GM23338 (cell line): ENCODE measurements around the gene RAB40B.

Experiments
- CREB1 ChIP-seq: fragments of 250-450 bp; sonication (Bioruptor Pico); IDR thresholded peaks from 2 replicates; pipeline ENCODE4 v1.5.0; 2020; ENCODE audit warnings: low read depth, mild to moderate bottlenecking, moderate library complexity
- EZH2 ChIP-seq: fragments of 200-600 bp; sonication (generic); IDR thresholded peaks from one replicate; pipeline ENCODE4 v1.8.0; 2017; ENCODE audit warnings: antibody characterized with exemption, mild to moderate bottlenecking, low read depth; ENCODE audit not compliant: unreplicated experiment
- EZH2phosphoT487 ChIP-seq: fragments of 200-600 bp; sonication (generic); IDR thresholded peaks from one replicate; pipeline ENCODE4 v1.8.1; 2018; ENCODE audit warnings: antibody characterized with exemption; ENCODE audit not compliant: unreplicated experiment
- JUNB ChIP-seq: IDR thresholded peaks from one replicate; pipeline ENCODE4 v1.6.1; 2016; ENCODE audit warnings: antibody characterized with exemption; ENCODE audit not compliant: unreplicated experiment
- NANOG ChIP-seq: IDR thresholded peaks from 2 replicates; pipeline ENCODE4 v1.6.1; 2016; ENCODE audit warnings: antibody characterized with exemption, borderline replicate concordance
- POLR2AphosphoS5 ChIP-seq: IDR thresholded peaks from 2 replicates; pipeline ENCODE4 v1.6.1; 2016; ENCODE audit warnings: antibody characterized with exemption, low read depth
- STAT1 ChIP-seq: IDR thresholded peaks from one replicate; pipeline ENCODE4 v1.6.1; 2016; ENCODE audit warnings: antibody characterized with exemption; ENCODE audit not compliant: unreplicated experiment
- ZNF331 ChIP-seq: fragments of 250-450 bp; sonication (Bioruptor Pico); IDR thresholded peaks from 2 replicates; pipeline ENCODE4 v1.5.0; 2020; ENCODE audit warnings: low read depth, mild to moderate bottlenecking, moderate library complexity
- TF ChIP-seq, protein P1 (sequence below), 2 experiments: fragments of 200-600 bp in 1 of 2; sonication (generic) in 1 of 2; conservative IDR thresholded peaks; 2 replicates each; pipeline versions ENCODE4 v1.5.1 to v1.6.1; 2016 to 2017; ENCODE audit warnings: antibody characterized with exemption in 2 of 2, low read depth in 2 of 2, mild to moderate bottlenecking in 2 of 2, moderate library complexity in 1 of 2
- TF ChIP-seq, protein P2 (sequence below): IDR thresholded peaks from one replicate; pipeline ENCODE4 v1.6.1; 2018; ENCODE audit warnings: antibody characterized with exemption; ENCODE audit not compliant: unreplicated experiment
- TF ChIP-seq, protein P3 (sequence below): IDR thresholded peaks from 2 replicates; pipeline ENCODE4 v1.6.1; 2016; ENCODE audit warnings: antibody characterized with exemption
- TF ChIP-seq, protein P4 (sequence below): fragments of 250-450 bp; sonication (Bioruptor Pico); IDR thresholded peaks from 2 replicates; pipeline ENCODE4 v1.5.0; 2020; ENCODE audit warnings: mild to moderate bottlenecking, moderate library complexity

DNA sequence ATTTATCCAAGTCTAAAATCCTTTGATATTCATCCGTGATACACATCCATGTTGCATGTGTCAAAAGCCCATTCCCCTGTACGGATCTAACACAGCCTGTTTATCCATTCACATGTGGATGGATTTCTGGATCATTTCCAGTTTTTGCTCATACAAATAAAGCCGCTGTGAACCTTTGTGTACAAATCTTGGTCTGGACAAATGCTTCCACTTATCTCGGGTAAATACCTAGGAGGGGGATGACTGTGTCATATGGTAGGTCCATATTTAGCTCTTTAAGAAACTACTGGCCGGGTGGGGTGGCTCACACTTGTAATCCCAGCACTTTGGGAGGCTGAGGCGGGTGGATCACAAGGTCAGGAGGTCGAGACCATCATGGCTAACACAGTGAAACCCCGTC, 47.0 kb upstream of the RAB40B start:
- TF ChIP-seq, protein P1, sequence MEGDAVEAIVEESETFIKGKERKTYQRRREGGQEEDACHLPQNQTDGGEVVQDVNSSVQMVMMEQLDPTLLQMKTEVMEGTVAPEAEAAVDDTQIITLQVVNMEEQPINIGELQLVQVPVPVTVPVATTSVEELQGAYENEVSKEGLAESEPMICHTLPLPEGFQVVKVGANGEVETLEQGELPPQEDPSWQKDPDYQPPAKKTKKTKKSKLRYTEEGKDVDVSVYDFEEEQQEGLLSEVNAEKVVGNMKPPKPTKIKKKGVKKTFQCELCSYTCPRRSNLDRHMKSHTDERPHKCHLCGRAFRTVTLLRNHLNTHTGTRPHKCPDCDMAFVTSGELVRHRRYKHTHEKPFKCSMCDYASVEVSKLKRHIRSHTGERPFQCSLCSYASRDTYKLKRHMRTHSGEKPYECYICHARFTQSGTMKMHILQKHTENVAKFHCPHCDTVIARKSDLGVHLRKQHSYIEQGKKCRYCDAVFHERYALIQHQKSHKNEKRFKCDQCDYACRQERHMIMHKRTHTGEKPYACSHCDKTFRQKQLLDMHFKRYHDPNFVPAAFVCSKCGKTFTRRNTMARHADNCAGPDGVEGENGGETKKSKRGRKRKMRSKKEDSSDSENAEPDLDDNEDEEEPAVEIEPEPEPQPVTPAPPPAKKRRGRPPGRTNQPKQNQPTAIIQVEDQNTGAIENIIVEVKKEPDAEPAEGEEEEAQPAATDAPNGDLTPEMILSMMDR (conservative IDR thresholded peaks at IDR 0.05; ENCODE audit: low read depth in 2 of 2) = no peak
- no peak for TF ChIP-seq POLR2AphosphoS5
- no peak for TF ChIP-seq EZH2phosphoT487
- TF ChIP-seq EZH2 = no peak
- no peak for TF ChIP-seq CREB1 (CRISPR knock-in tag)
- TF ChIP-seq, protein P2, sequence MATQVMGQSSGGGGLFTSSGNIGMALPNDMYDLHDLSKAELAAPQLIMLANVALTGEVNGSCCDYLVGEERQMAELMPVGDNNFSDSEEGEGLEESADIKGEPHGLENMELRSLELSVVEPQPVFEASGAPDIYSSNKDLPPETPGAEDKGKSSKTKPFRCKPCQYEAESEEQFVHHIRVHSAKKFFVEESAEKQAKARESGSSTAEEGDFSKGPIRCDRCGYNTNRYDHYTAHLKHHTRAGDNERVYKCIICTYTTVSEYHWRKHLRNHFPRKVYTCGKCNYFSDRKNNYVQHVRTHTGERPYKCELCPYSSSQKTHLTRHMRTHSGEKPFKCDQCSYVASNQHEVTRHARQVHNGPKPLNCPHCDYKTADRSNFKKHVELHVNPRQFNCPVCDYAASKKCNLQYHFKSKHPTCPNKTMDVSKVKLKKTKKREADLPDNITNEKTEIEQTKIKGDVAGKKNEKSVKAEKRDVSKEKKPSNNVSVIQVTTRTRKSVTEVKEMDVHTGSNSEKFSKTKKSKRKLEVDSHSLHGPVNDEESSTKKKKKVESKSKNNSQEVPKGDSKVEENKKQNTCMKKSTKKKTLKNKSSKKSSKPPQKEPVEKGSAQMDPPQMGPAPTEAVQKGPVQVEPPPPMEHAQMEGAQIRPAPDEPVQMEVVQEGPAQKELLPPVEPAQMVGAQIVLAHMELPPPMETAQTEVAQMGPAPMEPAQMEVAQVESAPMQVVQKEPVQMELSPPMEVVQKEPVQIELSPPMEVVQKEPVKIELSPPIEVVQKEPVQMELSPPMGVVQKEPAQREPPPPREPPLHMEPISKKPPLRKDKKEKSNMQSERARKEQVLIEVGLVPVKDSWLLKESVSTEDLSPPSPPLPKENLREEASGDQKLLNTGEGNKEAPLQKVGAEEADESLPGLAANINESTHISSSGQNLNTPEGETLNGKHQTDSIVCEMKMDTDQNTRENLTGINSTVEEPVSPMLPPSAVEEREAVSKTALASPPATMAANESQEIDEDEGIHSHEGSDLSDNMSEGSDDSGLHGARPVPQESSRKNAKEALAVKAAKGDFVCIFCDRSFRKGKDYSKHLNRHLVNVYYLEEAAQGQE = no peak
- no peak for TF ChIP-seq JUNB
- TF ChIP-seq, protein P3, sequence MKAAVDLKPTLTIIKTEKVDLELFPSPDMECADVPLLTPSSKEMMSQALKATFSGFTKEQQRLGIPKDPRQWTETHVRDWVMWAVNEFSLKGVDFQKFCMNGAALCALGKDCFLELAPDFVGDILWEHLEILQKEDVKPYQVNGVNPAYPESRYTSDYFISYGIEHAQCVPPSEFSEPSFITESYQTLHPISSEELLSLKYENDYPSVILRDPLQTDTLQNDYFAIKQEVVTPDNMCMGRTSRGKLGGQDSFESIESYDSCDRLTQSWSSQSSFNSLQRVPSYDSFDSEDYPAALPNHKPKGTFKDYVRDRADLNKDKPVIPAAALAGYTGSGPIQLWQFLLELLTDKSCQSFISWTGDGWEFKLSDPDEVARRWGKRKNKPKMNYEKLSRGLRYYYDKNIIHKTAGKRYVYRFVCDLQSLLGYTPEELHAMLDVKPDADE = no peak
- TF ChIP-seq, protein P4, sequence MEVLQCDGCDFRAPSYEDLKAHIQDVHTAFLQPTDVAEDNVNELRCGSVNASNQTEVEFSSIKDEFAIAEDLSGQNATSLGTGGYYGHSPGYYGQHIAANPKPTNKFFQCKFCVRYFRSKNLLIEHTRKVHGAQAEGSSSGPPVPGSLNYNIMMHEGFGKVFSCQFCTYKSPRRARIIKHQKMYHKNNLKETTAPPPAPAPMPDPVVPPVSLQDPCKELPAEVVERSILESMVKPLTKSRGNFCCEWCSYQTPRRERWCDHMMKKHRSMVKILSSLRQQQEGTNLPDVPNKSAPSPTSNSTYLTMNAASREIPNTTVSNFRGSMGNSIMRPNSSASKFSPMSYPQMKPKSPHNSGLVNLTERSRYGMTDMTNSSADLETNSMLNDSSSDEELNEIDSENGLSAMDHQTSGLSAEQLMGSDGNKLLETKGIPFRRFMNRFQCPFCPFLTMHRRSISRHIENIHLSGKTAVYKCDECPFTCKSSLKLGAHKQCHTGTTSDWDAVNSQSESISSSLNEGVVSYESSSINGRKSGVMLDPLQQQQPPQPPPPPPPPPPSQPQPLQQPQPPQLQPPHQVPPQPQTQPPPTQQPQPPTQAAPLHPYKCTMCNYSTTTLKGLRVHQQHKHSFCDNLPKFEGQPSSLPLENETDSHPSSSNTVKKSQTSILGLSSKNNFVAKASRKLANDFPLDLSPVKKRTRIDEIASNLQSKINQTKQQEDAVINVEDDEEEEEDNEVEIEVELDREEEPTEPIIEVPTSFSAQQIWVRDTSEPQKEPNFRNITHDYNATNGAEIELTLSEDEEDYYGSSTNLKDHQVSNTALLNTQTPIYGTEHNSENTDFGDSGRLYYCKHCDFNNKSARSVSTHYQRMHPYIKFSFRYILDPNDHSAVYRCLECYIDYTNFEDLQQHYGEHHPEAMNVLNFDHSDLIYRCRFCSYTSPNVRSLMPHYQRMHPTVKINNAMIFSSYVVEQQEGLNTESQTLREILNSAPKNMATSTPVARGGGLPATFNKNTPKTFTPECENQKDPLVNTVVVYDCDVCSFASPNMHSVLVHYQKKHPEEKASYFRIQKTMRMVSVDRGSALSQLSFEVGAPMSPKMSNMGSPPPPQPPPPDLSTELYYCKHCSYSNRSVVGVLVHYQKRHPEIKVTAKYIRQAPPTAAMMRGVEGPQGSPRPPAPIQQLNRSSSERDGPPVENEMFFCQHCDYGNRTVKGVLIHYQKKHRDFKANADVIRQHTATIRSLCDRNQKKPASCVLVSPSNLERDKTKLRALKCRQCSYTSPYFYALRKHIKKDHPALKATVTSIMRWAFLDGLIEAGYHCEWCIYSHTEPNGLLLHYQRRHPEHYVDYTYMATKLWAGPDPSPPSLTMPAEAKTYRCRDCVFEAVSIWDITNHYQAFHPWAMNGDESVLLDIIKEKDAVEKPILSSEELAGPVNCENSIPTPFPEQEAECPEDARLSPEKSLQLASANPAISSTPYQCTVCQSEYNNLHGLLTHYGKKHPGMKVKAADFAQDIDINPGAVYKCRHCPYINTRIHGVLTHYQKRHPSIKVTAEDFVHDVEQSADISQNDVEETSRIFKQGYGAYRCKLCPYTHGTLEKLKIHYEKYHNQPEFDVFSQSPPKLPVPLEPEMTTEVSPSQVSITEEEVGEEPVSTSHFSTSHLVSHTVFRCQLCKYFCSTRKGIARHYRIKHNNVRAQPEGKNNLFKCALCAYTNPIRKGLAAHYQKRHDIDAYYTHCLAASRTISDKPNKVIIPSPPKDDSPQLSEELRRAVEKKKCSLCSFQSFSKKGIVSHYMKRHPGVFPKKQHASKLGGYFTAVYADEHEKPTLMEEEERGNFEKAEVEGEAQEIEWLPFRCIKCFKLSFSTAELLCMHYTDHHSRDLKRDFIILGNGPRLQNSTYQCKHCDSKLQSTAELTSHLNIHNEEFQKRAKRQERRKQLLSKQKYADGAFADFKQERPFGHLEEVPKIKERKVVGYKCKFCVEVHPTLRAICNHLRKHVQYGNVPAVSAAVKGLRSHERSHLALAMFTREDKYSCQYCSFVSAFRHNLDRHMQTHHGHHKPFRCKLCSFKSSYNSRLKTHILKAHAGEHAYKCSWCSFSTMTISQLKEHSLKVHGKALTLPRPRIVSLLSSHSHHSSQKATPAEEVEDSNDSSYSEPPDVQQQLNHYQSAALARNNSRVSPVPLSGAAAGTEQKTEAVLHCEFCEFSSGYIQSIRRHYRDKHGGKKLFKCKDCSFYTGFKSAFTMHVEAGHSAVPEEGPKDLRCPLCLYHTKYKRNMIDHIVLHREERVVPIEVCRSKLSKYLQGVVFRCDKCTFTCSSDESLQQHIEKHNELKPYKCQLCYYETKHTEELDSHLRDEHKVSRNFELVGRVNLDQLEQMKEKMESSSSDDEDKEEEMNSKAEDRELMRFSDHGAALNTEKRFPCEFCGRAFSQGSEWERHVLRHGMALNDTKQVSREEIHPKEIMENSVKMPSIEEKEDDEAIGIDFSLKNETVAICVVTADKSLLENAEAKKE (CRISPR knock-in tag) = no peak
- TF ChIP-seq ZNF331 (CRISPR knock-in tag) = no peak
- no peak for TF ChIP-seq NANOG
- no peak for TF ChIP-seq STAT1
